Measurements from ENCODE around the gene POU2F3.
"Not testable (repeated sequence)": the region's sequence is repeated elsewhere in the genome, so short reads cannot be mapped to it uniquely, and the experiment has no call there.

Gene POU2F3

DNA sequence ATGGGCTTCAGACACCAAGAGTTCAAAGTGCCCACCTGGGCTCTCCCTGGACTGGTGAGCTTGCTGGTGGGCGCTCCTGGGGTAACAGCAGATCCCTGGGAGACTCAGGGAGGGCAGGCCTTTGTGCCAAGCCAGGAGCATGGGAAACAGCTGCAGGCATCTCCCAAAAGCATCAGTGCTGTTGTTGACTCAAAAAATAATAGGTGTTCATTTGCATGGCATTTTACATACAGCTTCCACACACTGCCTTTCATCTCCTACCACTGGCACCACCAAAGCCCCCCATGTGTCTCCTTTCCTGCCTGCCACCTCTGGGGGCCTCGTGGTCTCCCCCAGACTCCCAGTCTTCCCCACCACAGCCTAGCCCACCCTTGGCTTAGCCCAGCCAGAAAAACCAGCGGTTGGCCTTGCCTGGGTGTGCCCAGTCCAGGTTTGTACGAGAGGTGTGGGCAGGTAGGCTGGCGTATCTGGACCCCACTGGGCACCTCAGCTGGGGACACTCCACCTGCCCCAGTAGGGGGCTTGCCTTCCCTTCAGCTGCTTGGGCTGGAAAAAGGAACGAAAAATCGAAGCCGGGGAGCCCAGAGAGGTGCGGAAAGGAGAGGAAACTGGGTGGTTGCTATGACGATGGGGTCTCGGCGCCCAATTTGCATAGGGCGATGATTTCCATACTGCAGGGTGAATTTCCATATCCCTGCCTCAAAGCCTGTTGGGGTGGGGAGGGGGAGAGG, 15.0 kb downstream of the POU2F3 start:
- no peak for DNase-seq

DNA sequence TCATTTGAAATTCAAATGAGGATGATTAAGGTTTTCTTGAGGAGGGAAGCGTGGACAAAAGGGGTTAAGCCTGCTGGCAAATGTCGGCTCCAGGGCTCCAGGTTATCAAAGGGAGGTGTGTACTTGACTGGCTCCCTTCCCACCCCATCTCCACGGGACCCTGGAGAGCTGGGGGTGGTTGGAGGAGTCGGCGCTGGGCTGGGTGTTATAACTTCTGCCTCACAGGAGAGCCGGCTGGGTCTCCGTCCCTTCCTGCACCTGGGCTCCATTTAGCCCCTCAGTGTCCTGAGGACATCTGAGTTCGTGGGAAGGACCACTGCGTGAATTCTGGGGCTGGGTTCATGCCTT, 15.6 kb downstream of the POU2F3 start:
- no peak for DNase-seq

DNA sequence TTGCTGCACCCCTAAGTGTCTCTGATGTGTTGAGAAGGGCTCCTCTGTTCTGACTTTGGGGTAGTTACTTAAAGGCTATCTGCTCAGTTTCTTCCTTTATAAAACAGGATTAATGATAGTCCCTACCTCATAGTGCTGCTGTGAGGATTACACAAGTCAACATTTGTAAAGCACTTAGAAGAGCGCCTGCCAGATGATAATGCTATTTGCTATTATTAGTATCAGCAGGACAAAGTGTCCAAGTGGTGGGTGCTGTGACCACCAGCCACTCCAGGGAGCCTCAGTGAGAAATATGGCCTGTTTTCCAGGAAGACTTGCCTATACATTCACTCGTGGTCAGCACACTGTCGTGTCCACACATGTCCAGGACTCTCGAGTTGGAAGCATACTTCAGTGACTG, 16.2 kb downstream of the POU2F3 start:
- no peak for DNase-seq

DNA sequence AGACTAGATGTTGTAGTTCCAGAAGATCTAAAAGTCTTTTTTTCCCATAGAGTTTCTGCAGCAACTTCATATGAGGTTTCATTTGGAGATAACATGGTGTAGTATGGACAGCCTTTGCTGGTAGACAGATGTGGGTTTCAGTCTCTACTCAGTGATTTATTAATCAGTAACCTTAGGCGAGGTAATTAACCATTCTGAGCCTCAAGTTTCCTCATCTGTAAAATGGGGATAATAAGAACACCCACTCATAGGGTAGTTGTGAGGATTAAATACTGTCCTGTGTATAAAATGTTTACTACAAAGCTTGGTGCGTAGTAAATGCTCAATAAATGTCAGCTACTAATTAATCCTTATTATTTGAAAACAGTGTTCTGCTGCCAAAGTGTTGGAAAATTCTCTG, 16.8 kb downstream of the POU2F3 start:
- DNase-seq = no peak

DNA sequence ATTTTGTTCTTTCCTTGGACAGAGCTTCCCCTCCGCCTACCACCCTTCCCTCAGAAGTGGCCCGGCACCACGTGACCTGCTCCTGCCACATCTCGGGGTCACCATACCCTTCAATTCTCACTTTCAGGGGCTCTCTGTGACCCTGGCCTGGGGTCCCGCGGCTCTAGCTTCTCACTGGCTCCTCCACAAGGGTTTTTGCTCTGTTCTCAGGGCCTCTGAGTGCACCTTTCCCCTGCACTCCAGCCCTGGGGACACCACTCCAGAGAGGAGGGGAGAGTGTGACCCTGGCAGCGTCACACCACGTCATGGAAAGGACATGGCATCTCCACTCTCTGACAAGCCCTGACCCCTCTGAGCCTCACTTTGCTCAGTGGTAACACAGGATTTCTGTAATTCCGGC, 17.4 kb downstream of the POU2F3 start:
- DNase-seq = no peak

DNA sequence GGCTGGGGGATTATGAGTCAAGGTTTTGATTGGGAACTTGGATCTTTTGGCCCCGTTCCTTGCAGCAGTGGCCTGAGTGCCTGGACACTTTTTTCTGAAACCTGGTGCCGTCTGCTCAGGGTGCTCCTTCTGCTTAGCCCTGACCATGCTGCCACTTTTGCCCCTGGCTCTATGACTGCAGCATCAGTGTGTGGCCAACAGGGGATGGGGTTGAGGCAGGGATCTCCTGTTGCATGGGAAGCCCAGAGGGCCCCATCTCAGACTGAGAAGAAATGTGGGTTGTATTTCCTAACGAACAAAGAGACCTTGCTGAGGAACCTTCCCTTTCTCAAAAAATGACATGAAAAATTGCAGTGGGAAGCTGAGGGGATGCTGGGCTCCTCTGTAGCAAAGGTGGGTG, 18.7 kb downstream of the POU2F3 start:
- DNase-seq = no peak

DNA sequence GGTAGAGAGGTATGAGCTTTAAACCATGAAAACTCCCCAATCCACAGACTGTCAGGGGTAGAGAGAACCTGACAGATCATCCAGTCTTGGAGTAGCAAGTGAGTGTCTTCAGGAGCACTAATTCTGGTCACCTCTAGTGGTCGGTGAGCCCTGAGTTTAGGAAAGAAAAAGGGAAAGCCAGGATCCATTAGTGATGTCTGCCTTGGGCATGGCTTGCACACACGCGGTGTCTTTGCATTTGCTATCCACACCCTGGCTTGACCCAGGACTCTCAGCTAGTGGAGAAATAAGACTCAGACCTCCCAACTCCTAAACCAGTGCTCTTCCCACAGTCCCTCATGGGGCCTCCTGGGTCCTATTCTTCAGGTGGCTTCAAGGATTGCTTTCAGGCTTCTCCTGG, 19.3 kb downstream of the POU2F3 start:
- DNase-seq = no peak

DNA sequence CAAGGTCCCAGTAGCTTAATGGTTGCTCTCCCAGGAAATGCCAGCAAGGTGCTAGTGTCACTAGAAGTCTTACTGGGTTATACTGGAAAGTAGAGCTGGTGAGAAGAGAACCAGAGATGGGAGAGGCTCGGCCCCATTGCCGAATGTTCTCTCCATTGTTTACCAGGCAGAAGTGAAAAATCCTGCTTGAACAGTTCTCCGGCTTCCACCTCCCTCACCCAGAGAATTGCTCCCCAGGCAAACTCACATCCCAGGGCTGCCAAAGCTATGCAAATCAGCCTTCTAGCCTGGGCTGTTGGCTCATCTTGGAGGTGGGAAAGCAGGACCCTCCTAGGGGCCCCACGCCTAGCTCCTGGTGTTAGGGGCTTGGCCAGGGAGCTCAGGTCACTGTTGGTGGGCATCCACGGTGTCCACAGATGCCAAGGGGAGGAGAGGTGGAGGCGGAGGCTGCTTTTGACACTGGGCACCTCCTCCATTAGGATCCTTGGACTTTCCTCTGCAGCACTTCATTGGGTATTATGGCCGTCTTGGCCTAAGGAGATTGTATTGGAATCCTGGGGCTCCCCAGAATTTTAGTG, 20.1 kb downstream of the POU2F3 start:
- no peak for DNase-seq

DNA sequence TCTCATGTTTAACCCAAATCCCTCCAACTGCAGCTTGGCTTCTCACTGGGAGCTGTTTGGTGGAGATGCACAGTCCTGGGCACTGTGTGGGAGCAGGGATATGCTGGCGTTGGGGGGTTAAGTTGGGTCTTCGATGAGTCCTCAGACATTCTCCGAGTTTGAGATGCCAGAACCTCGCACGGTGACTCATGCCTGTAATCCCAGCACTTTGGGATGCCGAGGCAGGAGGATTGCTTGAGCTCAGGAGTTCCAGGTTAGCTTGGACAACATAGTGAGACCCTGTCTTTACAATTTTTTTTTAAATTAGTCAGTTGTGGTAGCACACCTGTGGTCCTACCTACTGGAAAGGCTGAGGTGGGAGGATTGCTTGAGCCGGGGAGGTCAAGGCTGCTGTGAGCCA, 20.7 kb downstream of the POU2F3 start:
- DNase-seq = no peak

DNA sequence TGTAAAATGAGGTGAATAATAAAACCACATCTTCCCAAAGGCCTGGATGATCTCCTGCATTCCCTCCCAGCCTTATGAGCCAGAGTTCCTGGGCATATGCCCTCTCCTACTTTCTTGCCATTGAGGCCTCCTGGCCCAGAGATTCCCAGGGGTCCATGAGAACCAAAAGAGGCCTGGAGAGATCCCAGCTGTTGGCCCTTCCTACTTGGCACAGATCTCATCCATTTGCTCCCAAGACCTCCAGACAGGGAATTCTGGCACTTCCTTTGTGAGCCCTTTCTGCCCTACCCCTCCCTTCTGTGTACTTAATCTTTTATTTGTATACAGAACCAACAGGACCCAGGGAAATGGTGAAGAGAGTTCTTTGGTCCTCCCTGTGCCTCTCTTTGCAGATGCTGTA, 21.4 kb downstream of the POU2F3 start:
- DNase-seq = no peak

DNA sequence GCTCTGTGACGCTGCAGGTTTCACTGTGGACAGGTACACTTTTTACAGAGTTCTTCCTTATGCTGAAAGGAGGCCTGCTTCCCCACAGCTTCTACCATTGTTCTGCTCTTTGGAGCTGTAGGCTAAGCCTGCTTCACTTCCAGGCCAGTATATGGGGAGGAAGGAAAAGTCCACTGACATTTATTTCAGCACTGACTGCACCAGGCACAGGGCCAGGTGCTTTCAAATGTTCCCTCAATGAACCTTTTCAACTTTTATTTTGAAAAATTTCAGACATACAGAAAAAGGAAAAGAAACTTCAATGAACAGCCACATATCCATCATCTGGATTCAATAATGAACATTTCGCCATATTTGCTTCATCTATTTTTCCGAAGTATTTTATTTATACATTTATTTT, 22.0 kb downstream of the POU2F3 start:
- no peak for DNase-seq

DNA sequence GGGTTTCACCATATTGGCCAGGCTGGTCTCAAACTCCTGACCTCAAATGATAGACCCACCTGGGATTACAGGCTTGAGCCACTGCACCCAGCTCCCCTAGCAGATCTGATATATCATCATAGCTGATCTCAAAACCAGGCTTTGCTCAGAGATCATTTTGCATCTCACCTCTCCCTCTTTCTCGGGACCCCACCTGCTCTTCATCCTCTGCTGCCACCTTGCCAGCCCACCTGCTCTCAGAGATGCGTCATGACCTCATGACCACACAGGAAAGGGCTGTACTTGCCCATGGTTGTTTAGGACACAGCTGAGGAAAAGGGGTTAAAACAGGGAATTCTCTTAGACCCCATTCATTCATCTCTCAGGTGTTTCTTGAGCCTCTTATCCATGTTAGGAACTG, 27.4 kb downstream of the POU2F3 start:
- no peak for DNase-seq

DNA sequence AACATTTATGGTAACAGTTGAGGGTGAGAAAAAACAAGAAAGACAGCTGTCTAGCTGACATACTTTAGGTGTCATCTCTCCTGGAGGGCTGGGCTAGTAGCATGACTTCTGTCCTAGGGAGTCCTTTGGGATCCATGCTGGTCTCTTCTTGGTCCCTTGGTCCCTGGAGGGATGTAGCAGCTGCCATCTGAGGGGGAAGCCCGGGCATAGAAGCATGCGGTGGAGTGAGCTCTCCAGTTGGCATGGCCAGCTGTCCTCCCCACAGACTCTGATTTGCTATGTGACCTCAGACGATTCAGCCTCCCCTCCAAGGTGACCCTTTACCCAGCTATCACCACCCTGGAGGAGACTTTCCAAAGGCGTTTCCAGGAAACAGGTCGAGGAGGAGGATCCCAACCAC, 28.7 kb downstream of the POU2F3 start:
- DNase-seq = no peak

DNA sequence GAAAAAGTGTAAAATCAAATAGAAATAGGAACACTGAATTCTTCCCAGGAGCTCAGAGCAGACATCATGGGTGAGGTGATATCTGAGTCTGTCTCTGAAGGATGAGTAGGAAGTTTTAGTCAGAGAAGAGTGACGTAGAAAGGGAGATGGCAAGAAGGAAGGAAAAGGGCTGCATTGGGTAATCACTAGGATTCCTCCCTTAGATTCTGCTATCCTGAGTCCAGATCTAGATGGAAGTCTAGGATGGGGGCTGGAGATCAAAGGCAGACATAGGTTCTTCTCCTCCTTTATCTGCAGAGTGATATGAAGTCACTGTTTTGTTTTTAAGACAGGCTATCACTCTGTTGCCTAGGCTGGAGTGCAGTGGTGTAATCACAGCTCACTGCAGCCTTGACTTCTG, 30.4 kb downstream of the POU2F3 start:
- no peak for DNase-seq

DNA sequence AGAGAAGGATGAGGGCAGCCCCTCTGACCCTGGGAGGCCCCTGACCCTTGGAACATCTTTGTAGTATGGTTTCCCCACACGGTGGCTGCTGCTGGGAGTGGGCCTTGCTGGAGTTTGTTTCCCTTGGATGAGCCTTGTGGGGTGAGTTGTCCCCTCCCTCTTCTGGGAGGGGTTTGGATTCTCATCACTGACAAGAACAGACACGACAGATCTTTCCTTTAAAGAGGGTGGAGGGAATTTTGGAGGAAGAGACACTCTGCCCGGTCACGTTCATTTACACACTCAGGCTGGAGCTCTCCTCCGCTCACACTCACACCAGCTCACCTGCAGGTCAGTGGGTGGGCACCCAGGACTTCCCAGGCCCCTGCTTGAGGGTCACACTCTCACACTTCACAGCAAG, 31.7 kb downstream of the POU2F3 start:
- DNase-seq = no peak

DNA sequence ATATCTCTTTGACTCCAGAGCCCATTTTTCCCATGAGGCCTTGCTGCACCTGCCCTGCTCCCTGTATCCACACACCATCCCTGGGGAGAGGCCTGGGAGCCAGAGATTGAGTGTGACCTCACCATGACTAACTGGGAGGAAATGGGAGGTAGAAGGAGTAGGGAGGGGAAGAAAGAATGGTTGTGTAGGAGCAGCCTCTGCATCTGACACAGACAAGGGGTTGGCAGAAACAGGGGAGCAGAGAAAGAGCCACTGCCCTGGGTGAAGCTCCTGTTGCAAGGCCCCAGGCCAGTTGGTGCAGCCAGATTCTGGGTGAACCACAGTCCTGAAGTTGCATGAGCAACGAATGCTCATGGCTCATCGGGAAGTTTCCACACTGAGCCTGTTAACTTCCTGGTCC, 32.4 kb downstream of the POU2F3 start:
- DNase-seq = no peak

DNA sequence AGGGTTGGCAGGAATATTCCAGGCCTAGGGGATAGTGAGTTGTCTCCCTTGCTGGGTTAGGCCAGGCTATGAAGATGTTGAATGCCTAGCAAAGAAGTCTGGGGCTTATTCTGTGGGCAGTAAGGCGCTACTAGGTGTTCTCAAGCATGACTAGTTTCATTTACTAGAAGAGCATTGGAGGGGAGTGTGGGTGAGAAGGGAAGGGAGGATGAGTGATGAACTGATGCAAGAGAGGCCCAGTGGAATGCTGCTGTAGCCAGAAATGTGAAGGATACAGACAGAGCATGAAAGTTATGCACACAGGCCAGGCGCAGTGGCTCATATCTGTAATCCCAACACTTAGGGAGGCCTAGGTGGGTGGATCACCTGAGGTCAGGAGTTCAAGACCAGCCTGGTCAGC, 33.5 kb downstream of the POU2F3 start:
- DNase-seq = no peak

DNA sequence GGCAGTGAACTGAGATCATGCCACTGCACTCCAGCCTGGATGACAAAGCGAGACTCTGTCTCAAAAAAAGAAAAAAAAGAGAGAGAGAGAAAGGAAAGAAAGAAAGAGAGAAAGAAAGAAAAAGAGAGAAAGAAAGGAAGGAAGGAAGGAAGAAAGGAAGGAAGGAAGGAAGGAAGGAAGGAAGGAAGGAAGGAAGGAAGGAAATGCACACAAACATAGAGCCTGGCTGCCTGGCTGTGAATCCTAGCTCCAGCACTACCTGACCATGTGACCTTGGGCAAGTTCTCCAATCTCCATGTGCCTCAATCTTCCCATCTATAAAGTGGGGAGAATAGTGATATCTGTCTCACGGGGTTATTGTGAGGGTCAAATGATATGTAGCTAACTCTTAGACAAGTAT, 34.0 kb downstream of the POU2F3 start:
- DNase-seq = not testable (repeated sequence)

DNA sequence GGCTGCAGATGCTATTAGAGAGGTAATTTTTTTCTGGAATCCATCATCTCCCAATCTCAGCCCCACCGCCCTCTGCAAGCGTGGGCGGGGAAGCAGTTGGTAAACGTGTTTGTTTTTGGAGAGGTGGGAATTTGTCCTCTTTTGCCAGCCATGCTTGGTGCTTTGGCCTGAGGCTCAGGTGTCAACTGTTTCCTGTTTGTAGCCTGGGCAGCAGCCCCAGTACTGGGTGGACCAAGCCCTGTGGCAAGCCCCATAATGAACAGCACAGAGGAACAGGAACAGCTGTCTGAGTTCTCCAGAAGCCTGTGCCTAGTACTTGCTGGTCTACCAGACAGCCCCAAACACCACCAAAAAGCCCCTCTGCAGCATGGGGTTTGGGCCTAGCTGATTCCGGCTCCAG, 39.6 kb downstream of the POU2F3 start:
- DNase-seq = no peak

DNA sequence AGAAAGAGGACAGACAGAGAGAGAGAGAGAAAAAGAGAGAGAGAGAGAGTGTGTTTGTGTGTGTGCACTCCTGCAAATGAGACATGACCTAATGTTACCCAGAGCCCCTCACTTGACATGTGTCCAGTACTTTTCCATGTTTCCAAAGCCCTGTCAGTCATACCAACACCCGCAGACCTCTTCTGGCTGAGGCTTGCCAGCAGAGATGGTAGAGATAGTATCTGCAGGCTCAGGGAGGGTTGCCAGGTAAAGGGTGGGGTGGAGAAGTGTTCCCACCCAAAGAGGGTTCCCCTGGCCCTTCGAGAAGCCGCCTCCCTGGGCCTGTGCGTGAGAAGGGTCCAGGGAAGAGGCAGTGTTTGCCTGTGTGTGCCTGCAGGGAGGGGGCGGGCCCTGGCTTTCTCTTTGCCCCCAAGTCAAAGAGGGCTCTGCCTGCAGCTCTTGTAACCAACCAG, 40.7 kb downstream of the POU2F3 start:
- DNase-seq = no peak

DNA sequence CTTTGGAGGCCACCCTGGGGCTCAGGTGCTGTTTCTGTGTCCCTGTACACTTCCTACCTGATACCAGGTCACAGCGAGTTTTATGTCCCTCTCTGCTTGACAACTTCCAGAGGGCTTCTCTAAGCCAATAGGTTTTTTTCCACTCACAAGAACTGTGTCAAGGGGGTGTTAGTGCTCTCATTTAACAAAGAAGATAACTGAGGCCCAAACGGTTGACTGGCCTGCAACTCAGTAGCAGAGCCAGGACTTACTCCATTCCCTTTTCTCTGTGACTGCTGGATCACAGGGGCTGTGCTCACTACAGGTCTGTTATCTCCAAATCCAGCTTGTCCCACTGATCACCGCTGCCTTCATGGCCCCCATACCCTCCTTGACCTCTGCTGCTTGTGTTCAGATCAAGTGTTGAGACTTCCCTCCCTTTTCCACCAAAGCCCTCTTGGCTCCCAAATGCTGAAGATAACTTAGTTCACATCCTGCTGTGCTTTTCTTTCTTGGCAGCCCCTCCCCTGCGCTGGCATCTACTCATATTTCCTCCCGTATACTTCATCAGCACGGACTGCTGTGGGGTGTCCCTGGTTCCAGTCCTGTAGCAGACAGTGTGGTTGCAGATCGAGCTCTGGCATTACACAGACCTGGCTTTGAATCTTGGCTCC, 41.3 kb downstream of the POU2F3 start:
- no peak for DNase-seq

DNA sequence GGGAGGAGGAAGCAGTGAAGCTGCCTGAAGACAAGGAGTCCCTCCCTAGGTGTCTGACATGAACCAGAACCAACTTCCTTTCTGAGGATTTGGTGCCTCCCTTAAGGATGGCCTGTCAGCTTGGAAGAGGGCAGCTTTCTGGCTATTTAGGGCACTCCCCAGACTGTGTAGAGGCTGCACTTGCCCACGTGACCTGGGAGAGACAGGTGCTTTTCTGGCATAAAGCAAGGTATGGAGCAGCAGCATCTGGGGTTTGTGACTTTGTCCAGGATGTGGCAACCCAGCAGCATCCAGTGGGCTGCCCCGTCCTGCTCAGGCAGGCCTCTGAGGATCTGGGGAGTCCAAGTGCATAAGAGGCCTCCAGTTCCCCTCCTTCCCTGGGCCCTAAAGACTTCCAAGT, 43.2 kb downstream of the POU2F3 start:
- no peak for DNase-seq

DNA sequence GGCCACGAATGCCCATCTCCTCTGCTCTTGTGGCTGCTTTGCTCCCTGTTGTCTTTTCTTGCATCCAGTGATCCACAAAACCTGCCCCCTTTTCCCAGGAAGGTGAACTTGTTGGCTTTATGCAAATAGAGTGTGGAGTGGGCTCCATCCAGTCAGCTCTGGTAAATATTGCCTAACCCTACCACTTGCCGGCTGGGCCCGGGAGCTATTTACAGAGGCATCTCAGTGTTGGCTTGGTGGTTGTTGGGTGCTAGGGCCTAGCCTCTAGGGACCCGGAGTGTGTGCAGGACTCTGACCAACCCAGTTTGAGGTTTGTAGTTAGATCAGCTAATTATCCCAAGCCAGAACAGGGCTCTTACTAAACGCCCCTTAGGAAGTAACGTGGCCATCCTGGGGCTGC, 44.3 kb downstream of the POU2F3 start:
- DNase-seq = no peak

DNA sequence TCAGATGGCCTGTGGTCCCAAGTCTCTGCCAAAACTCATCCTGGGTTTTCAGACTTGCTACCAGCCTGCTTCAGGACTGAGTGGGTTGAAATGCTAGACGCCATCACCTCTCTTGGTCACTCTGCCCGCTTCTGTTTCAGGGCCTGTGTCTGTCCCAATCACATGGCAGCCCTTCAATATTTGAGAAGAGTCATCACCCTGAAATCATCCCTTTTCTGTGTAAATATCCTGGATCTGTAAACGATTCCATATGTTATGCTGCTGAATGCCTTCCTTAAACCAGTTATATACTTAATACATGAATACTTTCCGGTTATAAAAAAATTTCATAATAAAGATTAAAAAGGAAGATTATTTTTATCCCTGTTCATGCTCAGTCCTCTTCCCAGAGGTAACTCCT, 45.3 kb downstream of the POU2F3 start:
- no peak for DNase-seq

DNA sequence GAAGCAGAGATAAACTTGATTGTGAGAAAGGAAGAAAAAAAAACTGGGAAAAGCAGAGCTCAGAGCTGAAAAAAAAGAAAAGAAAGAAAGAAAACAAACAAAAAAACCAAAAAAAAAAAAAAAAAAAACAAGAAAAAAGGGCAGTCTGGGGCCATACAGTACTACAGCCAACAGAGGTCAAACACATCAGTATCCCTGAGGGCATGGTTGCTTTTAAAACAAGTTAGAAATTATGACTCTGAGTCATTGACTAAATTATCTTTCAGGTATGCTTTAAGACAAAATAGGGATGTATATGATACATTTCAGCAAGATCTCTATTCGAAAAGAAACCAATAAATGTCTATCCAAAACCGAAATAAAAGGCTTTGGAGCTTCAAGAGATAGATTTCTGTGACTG, 48.1 kb downstream of the POU2F3 start:
- DNase-seq = no peak
